ENCODE data around the gene CIROP.

The CIROP gene

DNA sequence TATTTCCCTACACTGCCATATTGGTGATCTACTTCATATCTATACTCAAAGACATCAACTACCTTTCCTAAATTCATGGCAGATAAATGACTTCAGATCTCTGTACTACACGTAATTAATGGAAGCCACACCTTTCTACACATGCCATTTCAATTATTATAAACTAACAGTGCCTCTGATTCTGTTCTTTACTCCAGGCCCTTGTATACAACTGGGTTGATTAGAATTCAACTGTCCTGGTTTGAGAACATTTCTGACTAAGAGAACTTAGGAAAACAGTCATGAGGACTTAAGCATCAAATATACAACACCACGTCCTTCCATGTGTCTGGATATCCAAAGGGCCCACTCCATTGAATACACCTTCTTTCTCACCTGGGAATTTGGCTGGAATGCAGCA lies 11.7 kb downstream of the CIROP start:
- no peak for DNase-seq

DNA sequence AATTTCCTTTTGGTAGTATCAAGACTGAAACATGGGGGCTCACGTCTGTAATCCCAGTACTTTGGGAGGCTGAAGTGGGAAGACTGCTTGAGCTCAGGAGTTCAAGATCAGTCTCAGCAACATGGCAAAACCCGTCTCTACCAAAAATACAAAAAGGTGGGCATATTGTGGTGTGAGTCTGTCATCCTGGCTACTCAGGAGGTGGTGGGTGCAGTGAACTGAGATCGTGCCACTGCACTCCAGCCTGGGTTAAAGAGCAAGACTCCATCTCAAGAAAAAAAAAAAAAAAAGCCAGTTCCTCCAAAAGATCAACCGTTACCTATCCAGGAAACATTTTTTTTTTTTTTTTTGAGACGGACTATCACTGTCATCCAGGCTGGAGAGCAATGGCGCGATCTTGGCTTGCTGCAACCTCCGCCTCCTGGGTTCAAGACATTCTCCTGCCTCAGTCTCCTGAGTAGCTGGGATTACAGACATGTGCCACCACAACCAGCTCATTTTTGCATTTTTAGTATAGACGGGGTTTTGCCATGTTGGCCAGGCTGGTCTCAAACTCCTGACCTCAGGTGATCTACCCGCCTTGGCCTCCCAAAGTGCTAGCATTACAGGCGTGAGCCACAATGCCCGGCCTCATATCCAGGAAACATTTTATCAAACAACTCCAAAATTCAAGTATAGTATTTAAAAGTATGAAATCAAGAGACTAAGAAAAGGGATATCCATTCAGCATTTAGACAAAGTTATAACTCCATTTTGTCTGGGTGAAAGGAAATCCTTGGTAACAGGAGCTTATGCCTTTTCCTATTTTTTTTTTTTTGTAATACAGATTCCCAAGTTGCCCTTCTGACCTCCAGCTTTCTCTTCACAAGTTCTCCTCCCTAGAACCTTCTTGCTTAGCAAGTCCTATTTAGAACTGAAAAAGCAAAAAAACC lies 13.2 kb downstream of the CIROP start:
- no peak for DNase-seq

DNA sequence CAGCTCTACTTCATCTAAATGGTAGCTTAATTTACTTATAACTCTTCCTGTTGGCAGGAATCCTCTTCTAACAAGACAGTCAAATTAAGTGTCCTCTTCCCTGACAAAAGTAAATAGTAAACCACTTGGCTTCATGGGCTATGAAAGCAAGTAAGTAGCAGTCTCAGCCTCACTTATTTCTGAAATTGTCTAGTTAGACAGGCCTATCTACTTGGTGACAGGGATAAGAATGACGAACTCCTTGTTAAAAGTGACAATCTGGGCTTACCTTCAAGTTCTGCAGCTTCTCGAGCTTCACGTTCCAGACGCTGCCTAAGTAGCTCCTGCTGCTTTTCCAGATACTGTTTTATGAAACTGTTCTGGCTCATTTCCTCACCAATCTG lies 14.5 kb downstream of the CIROP start:
- DNase-seq: no peak

DNA sequence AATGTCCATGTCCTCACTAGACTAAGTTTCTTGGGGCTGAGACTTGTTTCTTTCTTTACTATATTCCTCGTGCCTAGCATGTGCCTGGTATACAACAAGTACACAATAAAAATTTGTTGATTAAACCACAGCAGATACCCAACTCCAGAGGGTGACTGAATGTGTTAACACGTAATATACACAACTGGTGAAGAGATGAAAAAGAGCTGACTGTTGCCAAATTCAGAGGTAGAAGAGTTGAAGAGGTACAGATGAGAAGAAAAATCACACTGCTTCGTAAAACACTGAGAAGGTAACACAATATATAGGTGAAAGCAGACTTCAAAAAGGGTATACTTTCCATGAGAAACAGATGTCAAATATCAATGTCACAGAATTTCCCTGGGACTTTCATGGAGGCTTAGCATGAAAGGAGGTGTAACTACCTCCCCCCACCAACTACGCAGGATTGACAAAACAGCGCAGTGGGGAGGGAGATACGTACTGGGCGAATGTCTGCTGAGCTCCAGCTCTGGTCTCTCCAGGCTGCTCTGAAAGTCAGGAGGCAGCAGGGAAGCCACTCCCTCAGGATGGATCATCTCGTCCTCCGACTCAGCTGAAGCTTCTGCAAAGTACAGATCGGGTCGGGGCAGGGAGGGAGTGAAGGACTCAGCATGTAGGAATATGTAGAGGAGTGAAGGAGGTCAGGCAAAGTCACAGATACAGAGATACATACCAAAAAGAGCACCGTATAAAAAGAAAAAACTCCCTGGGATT lies 15.1 kb downstream of the CIROP start:
- DNase-seq: no peak

DNA sequence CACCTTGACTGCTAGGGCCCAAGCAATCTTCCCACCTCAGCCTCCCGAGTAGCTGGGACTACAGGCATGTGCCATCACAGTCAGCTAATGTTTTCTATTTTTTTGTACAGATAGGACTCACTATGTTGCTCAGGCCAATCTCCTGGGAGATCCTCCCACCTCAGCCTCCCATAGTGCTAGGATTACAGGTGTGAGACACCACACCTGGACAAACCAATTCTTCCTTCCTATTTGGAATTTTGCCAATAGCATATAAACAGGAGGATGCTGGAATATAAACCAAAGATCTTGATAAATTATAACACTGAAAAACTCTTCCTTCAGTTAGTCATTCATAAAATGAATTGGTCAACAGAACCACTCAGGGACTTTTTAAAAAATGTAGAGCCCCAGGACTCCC lies 18.2 kb downstream of the CIROP start:
- DNase-seq: no peak

DNA sequence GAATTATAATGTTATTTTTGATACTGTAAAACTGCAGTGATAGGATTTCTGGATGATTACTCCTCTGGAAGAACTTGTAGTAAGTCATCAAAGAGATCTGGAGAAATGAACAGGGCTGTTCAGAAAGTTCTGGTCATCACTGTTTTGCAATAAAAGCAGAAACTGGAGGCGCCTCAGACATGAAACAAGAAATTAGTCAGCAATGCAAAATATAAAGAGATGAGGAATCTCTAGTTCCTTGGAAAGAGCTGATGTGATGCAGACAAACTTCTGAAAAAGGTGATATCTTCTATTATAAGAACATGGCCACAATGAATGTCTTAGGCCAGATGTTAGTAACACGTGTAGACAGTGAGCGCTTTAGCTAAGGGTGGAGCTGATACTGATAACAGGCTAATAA lies 19.3 kb downstream of the CIROP start:
- DNase-seq: no peak

DNA sequence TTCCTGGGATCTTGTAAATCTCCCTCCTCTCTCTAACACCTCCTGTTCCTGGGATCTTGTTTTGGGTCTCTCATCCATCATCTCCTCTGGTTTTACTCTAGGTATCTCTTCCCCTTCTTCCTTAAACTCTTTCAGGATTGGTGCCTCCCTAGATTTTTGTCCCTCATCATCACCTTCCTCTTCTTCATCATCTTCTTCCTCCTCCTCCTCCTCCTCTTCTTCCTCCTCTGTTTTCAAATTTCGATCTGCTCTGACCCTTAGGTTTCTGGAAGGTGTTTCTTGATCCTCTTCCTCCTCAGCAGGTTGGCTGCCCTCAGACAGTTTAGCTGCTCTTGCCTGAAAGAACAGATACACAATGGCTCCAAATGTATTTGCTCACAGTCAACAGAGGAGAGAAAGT lies 24.3 kb downstream of the CIROP start:
- no peak for DNase-seq

DNA sequence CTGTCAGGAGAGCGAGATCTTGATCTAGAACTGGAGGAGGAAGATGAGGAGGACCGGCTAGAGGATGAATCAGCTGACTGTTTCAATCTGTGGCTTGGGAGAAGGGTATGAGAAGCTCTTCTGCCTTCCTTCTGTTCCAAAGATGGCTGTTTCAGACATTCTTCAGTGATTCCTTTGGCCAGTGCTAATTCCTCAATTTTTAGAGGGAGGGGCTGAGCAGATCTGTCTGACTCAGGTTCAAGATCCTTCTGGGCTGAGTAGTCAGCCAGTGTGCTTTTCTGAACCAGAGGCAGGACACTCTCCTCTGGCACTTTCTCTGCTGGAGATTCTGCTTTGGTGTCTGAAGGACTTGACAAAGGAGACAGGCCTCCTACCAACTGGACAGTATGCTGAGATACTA lies 25.1 kb downstream of the CIROP start:
- DNase-seq: no peak

DNA sequence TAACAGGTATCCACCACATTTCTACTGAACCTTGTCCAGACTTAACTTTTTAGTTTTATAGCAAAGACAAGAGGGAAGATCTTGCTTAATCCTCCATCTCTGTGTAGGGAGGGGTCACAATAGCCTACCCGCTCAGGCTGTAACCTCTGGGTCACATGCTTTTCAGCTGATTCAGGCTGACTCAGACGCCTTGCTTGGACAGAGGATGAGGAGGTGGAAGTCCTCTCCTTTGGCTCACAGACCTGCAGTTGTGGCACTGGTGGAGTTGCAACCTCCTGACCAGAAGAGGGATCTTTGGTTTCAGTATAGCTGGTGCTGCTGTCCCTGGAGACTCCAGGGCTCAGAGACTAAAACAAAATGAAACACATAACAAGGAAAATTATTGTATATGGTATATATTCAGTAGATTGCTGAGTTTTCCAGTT lies 26.1 kb downstream of the CIROP start:
- no peak for DNase-seq

DNA sequence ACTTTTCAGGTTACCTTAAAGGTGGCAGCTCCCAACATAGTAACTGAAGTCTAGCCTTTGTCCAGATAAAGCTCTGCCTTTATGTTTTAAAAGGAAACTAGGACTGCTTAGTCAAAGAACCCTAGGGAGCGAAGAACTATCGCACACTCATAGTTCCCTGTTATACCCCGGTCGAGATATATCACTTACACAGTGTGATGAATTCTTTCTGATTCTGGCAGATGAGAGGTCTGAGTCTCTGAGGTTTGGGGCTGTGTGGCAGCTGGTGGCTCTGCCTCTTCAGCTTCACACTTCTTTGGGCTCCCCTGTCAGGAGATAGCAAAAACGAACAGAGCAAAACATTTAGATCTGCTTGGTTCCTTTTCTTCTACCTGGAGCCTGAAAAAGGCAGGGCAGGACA lies 26.8 kb downstream of the CIROP start:
- DNase-seq: no peak

DNA sequence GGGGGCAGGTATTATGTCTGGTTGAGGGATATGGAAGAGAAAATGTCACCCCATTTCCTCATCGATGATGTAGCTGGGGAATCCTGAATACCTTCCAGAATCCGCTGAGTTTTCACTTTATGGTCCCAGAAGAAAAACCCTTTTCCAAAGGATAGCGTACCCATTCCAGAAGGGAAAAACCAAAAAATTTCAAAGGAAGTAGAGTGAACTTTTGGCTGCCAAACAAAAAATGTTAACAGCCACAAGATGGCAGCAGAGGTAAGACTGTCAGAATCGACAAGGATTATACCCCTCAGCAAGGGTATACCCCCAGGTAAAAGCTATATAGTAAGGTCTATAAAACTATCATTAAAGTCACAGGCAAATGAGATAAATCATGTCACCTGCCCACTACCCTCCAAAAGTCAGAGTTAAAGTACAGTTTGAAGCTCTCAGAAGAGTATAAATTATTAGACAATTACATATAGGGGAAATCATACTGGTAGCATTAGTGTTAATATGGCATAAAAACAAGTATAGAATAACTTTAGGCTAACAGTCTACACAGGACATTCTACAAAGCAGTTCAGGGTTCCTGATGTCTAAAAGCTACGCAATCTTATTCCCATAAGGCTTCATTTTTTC lies 27.9 kb downstream of the CIROP start:
- no peak for DNase-seq

DNA sequence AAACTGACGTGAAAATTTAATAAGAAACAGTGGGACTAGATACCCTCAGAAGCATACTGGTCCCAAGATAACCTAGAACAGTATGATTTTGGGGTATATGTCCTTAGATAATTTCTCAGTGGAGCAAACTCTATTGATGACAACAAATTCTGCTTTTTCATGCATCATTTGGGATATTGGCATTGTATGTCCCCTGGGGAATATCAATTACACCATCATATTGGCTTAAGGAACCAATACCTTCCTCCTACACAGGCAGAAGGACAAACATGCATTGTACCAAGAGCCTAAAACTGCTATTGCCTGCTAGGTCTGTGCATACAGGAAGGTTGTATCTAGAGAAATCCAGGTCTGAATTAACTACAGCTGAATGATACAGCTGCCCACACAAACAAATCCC lies 29.9 kb downstream of the CIROP start:
- no peak for DNase-seq

DNA sequence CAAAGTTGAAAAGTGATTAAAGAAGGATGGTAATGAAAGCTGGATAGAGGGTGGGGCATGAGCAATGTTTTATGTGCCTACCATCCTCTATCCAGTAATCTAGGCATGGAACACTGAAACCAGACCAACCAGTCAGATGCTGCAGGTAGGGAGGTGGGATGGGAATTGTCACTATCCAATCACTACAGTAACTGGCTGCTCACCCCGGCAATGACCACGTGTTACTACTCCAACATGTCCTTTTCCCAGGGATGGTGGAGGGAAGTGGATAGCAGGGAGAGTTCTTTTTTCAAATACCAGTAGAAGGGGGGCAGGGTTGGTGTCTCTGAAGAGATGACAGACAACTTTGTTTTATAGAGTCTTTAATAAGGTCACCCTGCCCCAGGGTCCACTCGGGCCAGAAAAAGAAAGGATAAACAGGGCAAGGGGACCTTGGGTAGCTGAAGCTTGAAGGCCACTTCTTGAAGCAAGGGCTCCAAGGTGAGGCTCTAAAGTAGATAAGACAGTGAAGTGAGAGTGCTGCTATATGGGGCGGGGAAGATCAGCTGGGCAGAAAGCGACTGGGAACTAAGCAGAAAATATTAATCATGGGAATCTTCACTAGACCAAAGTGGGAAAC lies 32.8 kb downstream of the CIROP start:
- DNase-seq: no peak

DNA sequence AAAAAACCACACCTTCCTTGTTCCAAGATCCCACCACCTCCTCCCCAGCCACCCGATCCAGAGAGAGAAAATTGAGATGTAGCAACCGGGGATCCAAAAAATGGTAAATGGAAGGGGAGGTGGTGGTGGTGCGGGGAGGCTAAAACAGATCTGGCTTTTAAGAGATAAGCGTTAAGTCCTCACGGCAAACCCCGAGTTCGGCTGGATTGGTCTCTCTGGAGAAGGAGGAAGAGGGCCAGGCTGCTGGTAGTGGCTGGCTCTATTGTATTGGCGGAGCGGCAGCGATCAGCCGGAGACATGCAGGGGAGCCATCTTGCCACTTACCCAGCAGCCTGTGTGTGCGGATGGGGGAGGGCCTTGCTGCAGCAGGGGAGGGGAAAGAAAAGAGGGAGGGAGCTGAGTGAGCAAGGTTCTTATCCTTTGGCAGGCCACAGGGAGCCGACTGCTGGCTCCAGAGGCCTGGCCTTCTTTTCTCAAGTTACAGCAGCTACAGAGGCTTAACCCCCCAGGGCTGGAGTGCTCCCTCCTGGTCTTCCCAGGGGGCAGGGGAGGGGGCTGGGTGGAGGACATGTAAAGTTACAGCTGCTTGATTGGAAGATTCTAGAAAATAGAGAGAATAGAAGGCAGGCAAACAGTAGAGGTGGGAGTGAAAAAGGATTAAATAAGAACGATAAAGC lies 33.4 kb downstream of the CIROP start:
- no peak for DNase-seq

DNA sequence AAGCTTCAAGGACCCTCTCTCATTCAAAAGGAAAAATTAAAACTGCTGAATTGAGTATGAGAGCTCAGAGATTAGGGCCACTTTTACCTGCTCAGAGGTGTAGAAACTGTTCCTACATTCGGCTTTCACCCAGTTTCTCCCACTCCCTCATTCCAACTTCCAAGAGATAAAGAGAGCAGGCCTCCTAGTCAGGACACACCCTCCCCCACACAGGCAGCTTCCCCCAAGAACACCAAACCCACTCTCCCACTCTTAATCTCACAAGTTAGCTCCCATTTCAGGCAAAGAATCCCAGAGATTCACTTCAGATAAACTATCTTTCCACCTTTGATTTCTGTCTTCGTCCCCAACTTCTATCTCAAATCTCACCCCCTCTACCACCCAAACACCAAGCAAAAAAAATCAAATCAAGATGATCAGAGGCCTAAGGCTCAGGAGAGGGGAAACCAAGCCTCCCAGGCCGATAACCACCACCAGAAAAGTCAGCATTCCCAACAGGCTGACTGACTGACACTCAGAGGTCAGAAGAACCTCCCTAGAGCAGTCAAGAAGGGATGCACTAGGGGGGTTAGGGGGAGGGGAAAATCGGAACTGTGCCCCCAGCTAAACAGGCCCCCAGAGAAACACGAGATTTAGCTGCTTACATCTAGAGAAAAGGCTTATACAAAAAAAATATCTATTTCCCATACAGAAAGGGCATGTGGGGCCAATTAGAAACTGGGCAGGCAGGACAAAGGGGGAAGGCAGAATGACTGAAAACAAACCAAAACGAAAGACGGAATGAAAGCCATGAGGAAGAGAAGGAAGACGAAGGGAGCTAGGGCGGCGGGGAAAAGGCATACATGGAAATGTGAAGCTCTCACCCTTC lies 34.3 kb downstream of the CIROP start:
- DNase-seq: no peak

DNA sequence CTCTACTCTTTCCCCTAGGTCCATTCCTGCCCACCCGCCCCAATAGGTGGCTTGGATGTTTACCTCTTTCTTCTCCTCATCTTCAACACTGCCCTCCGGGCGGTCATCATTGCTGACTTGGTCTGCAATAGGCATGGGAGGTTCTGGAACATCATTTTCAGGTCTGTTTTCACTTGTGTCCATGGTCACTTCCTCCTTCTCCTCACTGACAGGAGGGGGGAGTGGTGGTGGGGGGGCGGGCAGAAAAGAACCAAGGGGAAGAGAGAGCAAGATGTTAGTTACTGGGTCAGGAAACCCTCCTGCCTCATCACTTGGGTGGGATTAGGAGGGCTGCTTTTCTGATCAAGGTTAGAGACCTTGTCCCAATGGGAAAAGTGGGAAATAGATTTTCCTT lies 35.4 kb downstream of the CIROP start:
- no peak for DNase-seq

DNA sequence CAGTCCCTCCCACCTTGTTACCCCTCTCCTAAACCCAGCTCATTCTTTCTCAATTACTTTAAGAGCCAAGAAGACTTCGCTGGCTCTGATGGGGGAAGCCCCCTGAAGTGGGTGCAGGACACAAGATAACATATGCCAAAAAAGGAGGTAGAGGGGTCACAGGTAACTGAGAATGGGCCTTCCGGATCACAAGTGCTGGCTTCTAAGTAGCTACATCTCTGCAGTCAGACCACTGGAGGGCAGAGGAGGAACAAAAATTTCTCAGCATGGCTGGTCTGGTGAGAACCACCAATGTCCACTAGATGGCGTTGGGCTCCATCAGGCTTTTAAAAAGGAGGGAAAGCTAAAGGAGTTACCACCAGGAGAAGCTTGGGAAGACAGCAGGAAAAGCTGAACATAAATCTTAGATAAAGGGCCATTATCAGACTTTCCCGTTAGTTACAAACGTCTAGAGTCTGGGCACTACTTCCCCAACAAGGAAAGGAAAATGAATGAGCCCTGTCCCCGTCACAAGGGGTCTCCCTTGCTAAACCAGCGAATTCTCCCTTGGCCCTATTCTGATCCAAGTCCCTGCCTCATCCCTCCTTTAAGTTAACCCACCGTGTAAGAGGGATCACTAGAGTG lies 35.9 kb downstream of the CIROP start:
- no peak for DNase-seq

DNA sequence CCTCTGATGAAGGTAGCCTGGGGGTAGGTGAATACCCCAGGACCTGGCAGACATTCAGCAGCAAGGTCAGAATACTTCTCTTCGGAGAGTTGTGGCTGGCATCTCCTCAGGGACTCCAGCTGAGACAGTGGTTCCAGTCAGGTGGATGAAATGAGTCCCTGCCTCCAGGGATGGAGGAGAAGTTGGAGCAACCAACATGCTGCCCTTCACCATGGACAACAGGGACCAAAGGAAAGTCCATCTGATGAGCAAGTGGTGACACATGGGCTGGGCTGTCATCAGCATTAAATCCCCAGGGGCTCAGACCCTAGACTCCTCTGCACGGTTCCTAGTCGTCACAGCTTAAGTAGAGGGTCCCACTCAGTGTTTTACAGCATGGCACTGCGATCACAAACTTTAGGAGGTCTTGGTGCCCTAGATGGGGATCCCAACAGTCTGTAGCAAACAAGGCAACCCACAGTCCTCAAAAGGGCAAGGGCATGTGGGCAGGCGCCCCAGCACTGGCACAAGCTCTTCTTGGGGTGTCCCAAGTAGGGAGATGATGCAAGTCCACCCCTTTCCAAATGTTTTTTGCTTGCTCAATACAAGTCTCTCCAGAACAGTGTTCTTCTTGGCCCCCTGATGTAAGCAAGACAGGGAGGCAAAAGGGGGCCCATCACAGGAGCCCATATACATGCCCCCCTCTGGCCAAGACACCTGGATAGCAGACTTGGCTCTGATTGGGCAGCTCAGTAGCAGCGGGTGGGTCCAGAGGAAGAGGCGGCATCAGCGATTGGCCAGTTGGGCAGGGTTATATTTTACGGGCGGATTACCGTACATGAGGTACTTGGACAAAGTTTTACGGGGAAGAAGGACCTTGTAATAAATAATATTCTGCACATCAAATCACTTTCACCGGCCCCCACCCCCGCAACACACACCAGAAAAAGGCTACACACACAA lies 36.7 kb downstream of the CIROP start:
- DNase-seq: no peak

DNA sequence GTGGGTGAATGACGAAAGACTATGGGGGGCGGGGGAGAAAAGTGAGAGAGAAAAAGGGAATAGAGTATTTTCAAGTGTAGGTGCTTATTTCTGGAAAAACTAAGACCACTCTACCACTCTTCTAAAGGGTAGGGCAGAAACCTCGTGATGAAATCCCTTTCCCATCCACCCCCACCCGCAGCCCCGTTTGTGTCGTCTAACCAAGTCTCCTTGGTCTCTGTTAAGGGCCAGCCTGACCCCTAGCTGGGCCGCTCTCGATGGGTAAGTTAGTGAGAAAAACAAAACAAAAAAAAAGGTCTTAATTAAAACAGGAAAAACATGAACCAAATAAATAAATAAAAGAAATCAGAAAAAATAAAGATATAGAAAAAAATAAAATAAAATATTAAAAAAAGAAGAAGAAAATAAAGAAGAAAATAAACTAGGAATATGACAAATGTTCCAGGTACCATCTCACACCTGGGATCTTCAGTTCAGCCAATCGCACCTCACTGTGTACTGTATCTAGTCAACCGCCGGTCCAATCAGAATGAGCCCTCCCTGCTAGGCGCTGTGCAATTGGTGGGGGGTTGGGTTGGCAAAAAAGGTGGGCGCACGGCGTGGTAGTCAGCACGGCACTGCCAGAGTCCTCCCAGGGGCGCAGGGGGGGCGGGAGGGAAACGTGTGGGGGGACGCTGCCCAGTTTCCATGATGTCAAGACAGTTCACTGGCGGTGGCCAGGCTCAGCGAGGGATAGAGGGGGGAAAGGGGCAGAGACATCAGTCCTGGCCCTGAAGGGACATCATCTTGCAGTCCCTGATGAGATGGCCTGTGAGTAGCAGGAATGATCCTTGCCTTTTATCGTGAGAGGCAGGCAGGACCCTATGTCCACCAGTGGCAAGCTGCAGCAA lies 37.7 kb downstream of the CIROP start:
- no peak for DNase-seq
